Measurements from ENCODE around the gene LRCH2. TPM values are rescaled to one million over a fixed set of nuclear protein-coding genes. Genes with fewer than 3 reads are reported as not detected.

LRCH2 gene
- total RNA-seq, 4 donors from 2014 or later, result 0.42 to 1.4 (median 0.44) TPM; not detected in 1

GRCh38 chrX:115264009-115264408 is 30.1 kb upstream of the LRCH2 start:
- H3K27me3 ChIP-seq, result no peaks in the 10 kb centered on the region
- TF ChIP-seq POLR2A (IDR thresholded peaks at IDR 0.05) (no peak), POLR2AphosphoS5 (IDR thresholded peaks at IDR 0.05) (no peak), EP300 (IDR thresholded peaks at IDR 0.05) (no peak), CTCF (IDR thresholded peaks at IDR 0.05) (no peak)
- no peaks in the 10 kb centered on the region for H3K4me1 ChIP-seq
- no peak overlapping the region for H3K4me3 ChIP-seq
- 83% methylated on average over 2 of the region's 2 CpGs for WGBS
- no peak overlapping the region for H3K27ac ChIP-seq
- no peak for DNase-seq (ENCODE audit: low spot score in 2 of 2)
- no peaks in the 10 kb centered on the region for H3K36me3 ChIP-seq
- no peaks in the 10 kb centered on the region for H3K9me3 ChIP-seq

GRCh38 chrX:115261148-115261547 is 27.3 kb upstream of the LRCH2 start:
- Histone ChIP-seq H3K36me3 (no peaks in the 10 kb centered on the region), H3K4me1 (no peaks in the 10 kb centered on the region), H3K27me3 (no peaks in the 10 kb centered on the region), H3K27ac (no peak overlapping the region), H3K9me3 (no peaks in the 10 kb centered on the region), H3K4me3 (no peak overlapping the region)
- WGBS, result 72% methylated on average over 2 of the region's 2 CpGs
- TF ChIP-seq POLR2AphosphoS5 (IDR thresholded peaks at IDR 0.05) (no peak), POLR2A (IDR thresholded peaks at IDR 0.05) (no peak), EP300 (IDR thresholded peaks at IDR 0.05) (no peak), CTCF (IDR thresholded peaks at IDR 0.05) (no peak)
- no peak for DNase-seq (ENCODE audit: low spot score in 2 of 2)

- no peaks in the 10 kb centered on the region for H3K27me3 ChIP-seq
- TF ChIP-seq EP300 (IDR thresholded peaks at IDR 0.05) (no peak), CTCF (IDR thresholded peaks at IDR 0.05) (no peak), POLR2AphosphoS5 (IDR thresholded peaks at IDR 0.05) (no peak), POLR2A (IDR thresholded peaks at IDR 0.05) (no peak)
- H3K4me1 ChIP-seq, result no peaks in the 10 kb centered on the region
- H3K4me3 ChIP-seq, result no peak overlapping the region
- 93% methylated on average over 3 of the region's 3 CpGs for WGBS
- DNase-seq (ENCODE audit: low spot score in 2 of 2), result no peak
- no peak overlapping the region for H3K27ac ChIP-seq
- H3K36me3 ChIP-seq, result no peaks in the 10 kb centered on the region
- no peaks in the 10 kb centered on the region for H3K9me3 ChIP-seq
These were observed 26.4 kb upstream of the LRCH2 start for GRCh38 chrX:115260330-115260729.

- H3K4me1 ChIP-seq, result no peaks in the 10 kb centered on the region
- no peaks in the 10 kb centered on the region for H3K36me3 ChIP-seq
These were observed 25.5 kb upstream of the LRCH2 start for GRCh38 chrX:115259238-115259875.

GRCh38 chrX:115257711-115258110 is 23.8 kb upstream of the LRCH2 start:
- H3K27me3 ChIP-seq, result no peaks in the 10 kb centered on the region
- H3K27ac ChIP-seq, result no peak overlapping the region
- H3K4me3 ChIP-seq, result no peak overlapping the region
- no peak for DNase-seq (ENCODE audit: low spot score in 2 of 2)
- no peaks in the 10 kb centered on the region for H3K4me1 ChIP-seq
- no peak for TF ChIP-seq CTCF (IDR thresholded peaks at IDR 0.05)
- no peak for TF ChIP-seq POLR2A (IDR thresholded peaks at IDR 0.05)
- no peak for TF ChIP-seq POLR2AphosphoS5 (IDR thresholded peaks at IDR 0.05)
- TF ChIP-seq EP300 (IDR thresholded peaks at IDR 0.05), result no peak
- no peaks in the 10 kb centered on the region for H3K36me3 ChIP-seq
- H3K9me3 ChIP-seq, result no peaks in the 10 kb centered on the region

More at GRCh38 chrX:115259238-115259875, 25.5 kb upstream of the LRCH2 start:
- Histone ChIP-seq H3K27ac (no peak overlapping the region), H3K9me3 (no peaks in the 10 kb centered on the region), H3K27me3 (no peaks in the 10 kb centered on the region), H3K4me3 (no peak overlapping the region)
- WGBS, result 32% methylated on average over 3 of the region's 3 CpGs
- TF ChIP-seq POLR2AphosphoS5 (IDR thresholded peaks at IDR 0.05) (no peak), POLR2A (IDR thresholded peaks at IDR 0.05) (no peak), CTCF (IDR thresholded peaks at IDR 0.05) (no peak), EP300 (IDR thresholded peaks at IDR 0.05) (no peak)
- no peak for DNase-seq (ENCODE audit: low spot score in 2 of 2)

Data from suprapubic skin (tissue), 4 donors.